Upper lobe of left lung (tissue), 6 donors: ENCODE data around the gene TEX30. TPM values are rescaled to one million over a fixed set of nuclear protein-coding genes. Genes with fewer than 3 reads are reported as not detected.

Experiments used
- ATAC-seq, 2 donors: fragments of 200-7000 bp; cut with Tn5 transposase; one replicate each; pipeline ENCODE4 v1.9.1; 2022; ENCODE audit warnings: mild to moderate bottlenecking in 2 of 2, moderate library complexity in 2 of 2; ENCODE audit not compliant: low FRiP score in 2 of 2
- DNase-seq, 2 donors: peaks; one replicate each; pipeline ENCODE4 v3.0.0-alpha.2; 2019 to 2020
- H3K27ac ChIP-seq, 4 donors: fragments of 200-600 bp; sonication (generic); one replicate each; pipeline ENCODE4 v1.5.1; 2016 to 2019
- H3K27me3 ChIP-seq, 4 donors: fragments of 200-600 bp; sonication (generic); one replicate each; pipeline ENCODE4 v1.5.1; 2017 to 2019
- H3K36me3 ChIP-seq, 4 donors: fragments of 200-600 bp; sonication (generic); one replicate each; pipeline ENCODE4 v1.5.1; 2016 to 2019
- H3K4me1 ChIP-seq, 4 donors: fragments of 200-600 bp; sonication (generic); one replicate each; pipeline ENCODE4 v1.5.1; 2018 to 2019
- H3K4me3 ChIP-seq, 4 donors: fragments of 200-600 bp; sonication (generic); one replicate each; pipeline ENCODE4 v1.5.1; 2017 to 2019; ENCODE audit warnings: mild to moderate bottlenecking in 2 of 4, moderate library complexity in 1 of 4
- H3K9me3 ChIP-seq, 4 donors: fragments of 200-600 bp; sonication (generic); one replicate each; pipeline ENCODE4 v1.5.1; 2018 to 2019
- CTCF ChIP-seq, 6 experiments: fragments of 450-650 bp in 4 of 6; fragments of 200-600 bp in 2 of 6; sonication (generic) in 2 of 6; IDR thresholded peaks; one replicate each; pipeline ENCODE4 v1.5.1; 2016 to 2019; ENCODE audit warnings: antibody characterized with exemption in 6 of 6
- EP300 ChIP-seq, 4 donors: sonication (generic); formaldehyde crosslinking; IDR thresholded peaks; one replicate each; pipeline ENCODE4 v1.5.1; 2017; ENCODE audit warnings: antibody characterized with exemption in 4 of 4, control low read depth in 2 of 4
- POLR2A ChIP-seq, 4 donors: fragments of 450-650 bp; IDR thresholded peaks; one replicate each; pipeline ENCODE4 v1.5.1; 2016 to 2017; ENCODE audit warnings: antibody characterized with exemption in 4 of 4, mild to moderate bottlenecking in 2 of 4
- POLR2AphosphoS5 ChIP-seq, 2 donors: sonication (generic); formaldehyde crosslinking; IDR thresholded peaks; one replicate each; pipeline ENCODE4 v1.5.1; 2017; ENCODE audit warnings: antibody characterized with exemption in 2 of 2
- WGBS, 2 donors: methylation state at CpG; one replicate each; pipeline ENCODE4 v1.1.5; 2017 to 2018; 5-methylcytosine and 5-hydroxymethylcytosine counted together
- total RNA-seq, 6 donors: library from RNA; depleted of rRNA in 4 of 6; stranded (reverse); fragments of >200 nt in 4 of 6; gene quantifications; one replicate each; pipeline versions ENCODE4 v1.1.0 to v1.2.1, GENCODE V29; 2016 to 2021
- donor health status: DM: no; HTN: no; CAD: no; lungs with moderate emphysema.
- donor health status: DM: no; HTN: yes; CAD: no; lungs with severe emphysema.

The TEX30 gene
- total RNA-seq, 6 donors from 2014 or later: 1.00 to 7.8 (median 6.2) TPM

DNA sequence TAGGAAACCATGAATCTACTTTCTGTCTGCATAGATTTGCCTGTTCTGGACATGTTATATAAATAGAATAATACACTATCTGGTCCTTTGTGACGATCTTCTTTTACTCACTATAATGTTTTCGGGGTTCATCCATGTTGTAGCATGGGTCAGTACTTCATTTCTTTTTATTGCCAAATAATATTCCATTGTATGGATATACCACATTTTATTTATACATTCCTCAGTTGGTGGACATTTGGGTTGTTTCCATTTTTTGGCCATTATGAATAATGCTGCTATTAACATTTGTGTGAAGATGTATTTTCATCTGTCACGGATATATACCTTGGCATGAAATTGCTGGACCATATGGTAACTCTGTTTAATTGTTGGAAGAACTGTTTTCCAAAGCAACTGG, 32.1 kb upstream of the TEX30 start:
- Histone ChIP-seq H3K4me3 (no peak overlapping the region), H3K27ac (no peak overlapping the region), H3K27me3 (no peaks in the 10 kb centered on the region), H3K4me1 (peaks cover 9 to 15% (median 12%) of the 10 kb centered on the region in 4 donors), H3K9me3 (no peaks in the 10 kb centered on the region), H3K36me3 (peaks cover 0 to under 1% (median 0%) of the 10 kb centered on the region in 4 donors)
- whole genome bisulfite sequencing, 2 donors: 95 to 99% methylated on average over 3 of the region's 3 CpGs
- DNase-seq (no peak), ATAC-seq (no peak)
- TF ChIP-seq POLR2A (IDR thresholded peaks at IDR 0.05): no peak
- no peak for TF ChIP-seq EP300 (IDR thresholded peaks at IDR 0.05)
- no peak for TF ChIP-seq CTCF (IDR thresholded peaks at IDR 0.05)
- TF ChIP-seq POLR2AphosphoS5 (IDR thresholded peaks at IDR 0.05): no peak

- ATAC-seq (peak; percentile 92 to 93), DNase-seq (peak; percentile 77 to 97)
- H3K27me3 ChIP-seq: peaks cover 0 to 6% (median 0%) of the 10 kb centered on the region in 4 donors
- peak overlapping the region; percentile 72 to 90 (median 79) for H3K4me3 ChIP-seq
- 2% methylated on average over 44 to 57 of the region's 81 CpGs for WGBS, 2 donors
- TF ChIP-seq EP300 (IDR thresholded peaks at IDR 0.05) (no peak), POLR2AphosphoS5 (IDR thresholded peaks at IDR 0.05) (peak in 1 of 2 donors; percentile 10), POLR2A (IDR thresholded peaks at IDR 0.05) (peak in 2 of 4 donors; percentile 27 to 39), CTCF (IDR thresholded peaks at IDR 0.05) (peak; percentile 67 to 86 (median 76))
- peak overlapping the region; percentile 75 to 90 (median 81) for H3K27ac ChIP-seq
- H3K4me1 ChIP-seq: peaks cover 19 to 38% (median 23%) of the 10 kb centered on the region in 4 donors
- no peaks in the 10 kb centered on the region for H3K9me3 ChIP-seq
- no peaks in the 10 kb centered on the region for H3K36me3 ChIP-seq
Observed at GRCh38 chr13:102800145-102801041, 26.8 kb upstream of the TEX30 start.

- ATAC-seq: peak; percentile 11 to 62
- Histone ChIP-seq H3K4me3 (peak overlapping the region; percentile 72 to 90 (median 79)), H3K9me3 (no peaks in the 10 kb centered on the region), H3K27ac (peak overlapping the region; percentile 75 to 90 (median 81)), H3K4me1 (peaks cover 19 to 38% (median 23%) of the 10 kb centered on the region in 4 donors), H3K27me3 (peaks cover 0 to 6% (median 0%) of the 10 kb centered on the region in 4 donors), H3K36me3 (no peaks in the 10 kb centered on the region)
- WGBS, 2 donors: 0% methylated on average over 33 to 50 of the region's 69 CpGs
- TF ChIP-seq CTCF (IDR thresholded peaks at IDR 0.05): no peak
- no peak for TF ChIP-seq POLR2AphosphoS5 (IDR thresholded peaks at IDR 0.05)
- TF ChIP-seq POLR2A (IDR thresholded peaks at IDR 0.05): no peak
- TF ChIP-seq EP300 (IDR thresholded peaks at IDR 0.05): no peak
- peak in 1 of 2 donors; percentile 91 for DNase-seq
Observed at GRCh38 chr13:102799426-102800144, 26.0 kb upstream of the TEX30 start.

- H3K36me3 ChIP-seq: no peaks in the 10 kb centered on the region
- DNase-seq: peak; percentile 91 to 95
- peak within 1 kb of the TSS; percentile 75 to 90 (median 81) for H3K27ac ChIP-seq
- 1% methylated on average over 46 to 67 of the region's 72 CpGs for WGBS, 2 donors
- peaks cover 19 to 38% (median 23%) of the 10 kb centered on the region in 4 donors for H3K4me1 ChIP-seq
- ATAC-seq: peak; percentile 95 to 96
- TF ChIP-seq CTCF (IDR thresholded peaks at IDR 0.05): no peak
- peak in 1 of 4 donors; percentile 21 for TF ChIP-seq POLR2A (IDR thresholded peaks at IDR 0.05)
- peak in 1 of 2 donors; percentile 13 for TF ChIP-seq POLR2AphosphoS5 (IDR thresholded peaks at IDR 0.05)
- peak within 1 kb of the TSS; percentile 72 to 90 (median 79) for H3K4me3 ChIP-seq
- no peaks in the 10 kb centered on the region for H3K9me3 ChIP-seq
- H3K27me3 ChIP-seq: peaks cover 0 to 6% (median 0%) of the 10 kb centered on the region in 4 donors
Observed at GRCh38 chr13:102798581-102799425, 25.2 kb upstream of the TEX30 start, which contains the start of the genes BIVM and POGLUT2. Gene BIVM (plus strand): TSS chr13:102799119. CDS start chr13:102807268, 8,149 bp downstream. Gene POGLUT2 (minus strand): TSS chr13:102798976. CDS start chr13:102798670, 306 bp downstream.
